ENCODE results near the gene ARRDC5.
"Not testable (repeated sequence)": the region's sequence is repeated elsewhere in the genome, so short reads cannot be mapped to it uniquely, and the experiment has no call there.

The ARRDC5 gene

DNA sequence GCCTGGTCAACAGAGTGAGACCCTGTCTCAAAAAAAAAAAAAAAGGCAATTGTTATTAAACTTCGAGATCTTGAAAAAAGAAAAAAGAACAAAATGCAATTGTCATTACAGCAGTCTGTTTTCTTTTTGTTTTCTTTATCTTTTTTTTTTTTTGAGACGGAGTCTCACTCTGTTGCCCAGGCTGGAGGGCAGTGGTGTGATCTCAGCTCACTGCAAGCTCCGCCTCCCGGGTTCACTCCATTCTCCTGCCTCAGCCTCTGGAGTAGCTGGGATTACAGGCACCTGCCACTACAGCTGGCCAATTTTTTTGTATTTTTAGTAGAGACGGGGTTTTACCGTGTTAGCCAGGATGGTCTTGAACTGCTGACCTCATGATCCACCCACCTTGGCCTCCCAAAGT, 19.8 kb downstream of the ARRDC5 start:
- H3K36me3 ChIP-seq (ENCODE audit: insufficient read depth, low read length); H3K27ac ChIP-seq (ENCODE audit: low read length): not testable (repeated sequence)

DNA sequence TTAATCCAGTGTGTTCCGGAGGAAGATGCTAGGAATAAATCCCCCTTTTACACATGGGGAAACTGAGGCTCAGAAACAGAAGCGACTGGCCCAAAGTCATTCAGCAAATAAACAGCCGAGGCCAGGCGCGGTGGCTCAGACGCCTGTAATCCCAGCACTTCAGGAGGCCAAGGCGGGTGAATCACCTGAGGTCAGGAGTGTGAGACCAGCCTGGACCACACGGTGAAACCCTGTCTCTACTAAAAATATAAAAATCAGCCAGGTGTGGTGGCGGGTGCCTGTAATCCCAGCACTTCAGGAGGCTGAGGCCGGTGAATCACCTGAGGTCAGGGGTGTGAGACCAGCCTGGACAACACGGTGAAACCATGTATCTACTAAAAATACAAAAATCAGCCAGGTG, 23.7 kb downstream of the ARRDC5 start:
- no peak overlapping the region for H3K4me3 ChIP-seq (ENCODE audit: low read depth in 1 of 2, low read length in 2 of 2)
- DNase-seq, result no peak
- no peaks in the 10 kb centered on the region for H3K36me3 ChIP-seq (ENCODE audit: insufficient read depth, low read length)
- no peaks in the 10 kb centered on the region for H4K20me1 ChIP-seq (ENCODE audit: insufficient read depth, low read length)
- peak overlapping the region; percentile 85 for H3K27ac ChIP-seq (ENCODE audit: low read length)
- ATAC-seq (ENCODE audit: insufficient read depth, low read depth), result no peak
- H2AFZ ChIP-seq (ENCODE audit: low read depth, low read length), result no peak overlapping the region
- H3K4me2 ChIP-seq (ENCODE audit: insufficient read depth, low read length), result no peak overlapping the region
- H3K27me3 ChIP-seq (ENCODE audit: insufficient read depth, low read length, poor library complexity), result no peaks in the 10 kb centered on the region
- H3K9me3 ChIP-seq (ENCODE audit: insufficient read depth, low read length, severe bottlenecking), result peaks cover 4% of the 10 kb centered on the region
- H3K79me2 ChIP-seq (ENCODE audit: insufficient read depth, low read length), result no peaks in the 10 kb centered on the region
- H3K4me1 ChIP-seq (ENCODE audit: insufficient read depth, low read length), result peaks cover 22% of the 10 kb centered on the region
- no peak for TF ChIP-seq EZH2 (IDR thresholded peaks at IDR 0.05; ENCODE audit: borderline replicate concordance, low read depth, low read length, severe bottlenecking)
- TF ChIP-seq, protein P1, sequence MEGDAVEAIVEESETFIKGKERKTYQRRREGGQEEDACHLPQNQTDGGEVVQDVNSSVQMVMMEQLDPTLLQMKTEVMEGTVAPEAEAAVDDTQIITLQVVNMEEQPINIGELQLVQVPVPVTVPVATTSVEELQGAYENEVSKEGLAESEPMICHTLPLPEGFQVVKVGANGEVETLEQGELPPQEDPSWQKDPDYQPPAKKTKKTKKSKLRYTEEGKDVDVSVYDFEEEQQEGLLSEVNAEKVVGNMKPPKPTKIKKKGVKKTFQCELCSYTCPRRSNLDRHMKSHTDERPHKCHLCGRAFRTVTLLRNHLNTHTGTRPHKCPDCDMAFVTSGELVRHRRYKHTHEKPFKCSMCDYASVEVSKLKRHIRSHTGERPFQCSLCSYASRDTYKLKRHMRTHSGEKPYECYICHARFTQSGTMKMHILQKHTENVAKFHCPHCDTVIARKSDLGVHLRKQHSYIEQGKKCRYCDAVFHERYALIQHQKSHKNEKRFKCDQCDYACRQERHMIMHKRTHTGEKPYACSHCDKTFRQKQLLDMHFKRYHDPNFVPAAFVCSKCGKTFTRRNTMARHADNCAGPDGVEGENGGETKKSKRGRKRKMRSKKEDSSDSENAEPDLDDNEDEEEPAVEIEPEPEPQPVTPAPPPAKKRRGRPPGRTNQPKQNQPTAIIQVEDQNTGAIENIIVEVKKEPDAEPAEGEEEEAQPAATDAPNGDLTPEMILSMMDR (IDR thresholded peaks at IDR 0.05; ENCODE audit: borderline replicate concordance, extremely low read depth, low read length, poor library complexity, severe bottlenecking), result no peak
- H3K9ac ChIP-seq (ENCODE audit: low read depth, low read length), result peak overlapping the region; percentile 32; the same call in 1 of the 2 replicates

More for the DNA sequence above, 19.8 kb downstream of the ARRDC5 start:
- H3K9me3 ChIP-seq (ENCODE audit: insufficient read depth, low read length, severe bottlenecking); H3K79me2 ChIP-seq (ENCODE audit: insufficient read depth, low read length); H3K4me2 ChIP-seq (ENCODE audit: insufficient read depth, low read length); H3K27me3 ChIP-seq (ENCODE audit: insufficient read depth, low read length, poor library complexity); H3K4me3 ChIP-seq (ENCODE audit: low read depth in 1 of 2, low read length in 2 of 2); H4K20me1 ChIP-seq (ENCODE audit: insufficient read depth, low read length); DNase-seq; ATAC-seq (ENCODE audit: insufficient read depth, low read depth); H3K9ac ChIP-seq (ENCODE audit: low read depth, low read length); H2AFZ ChIP-seq (ENCODE audit: low read depth, low read length): not testable (repeated sequence)
- H3K4me1 ChIP-seq (ENCODE audit: insufficient read depth, low read length), result peaks cover 17% of the 10 kb centered on the region

DNA sequence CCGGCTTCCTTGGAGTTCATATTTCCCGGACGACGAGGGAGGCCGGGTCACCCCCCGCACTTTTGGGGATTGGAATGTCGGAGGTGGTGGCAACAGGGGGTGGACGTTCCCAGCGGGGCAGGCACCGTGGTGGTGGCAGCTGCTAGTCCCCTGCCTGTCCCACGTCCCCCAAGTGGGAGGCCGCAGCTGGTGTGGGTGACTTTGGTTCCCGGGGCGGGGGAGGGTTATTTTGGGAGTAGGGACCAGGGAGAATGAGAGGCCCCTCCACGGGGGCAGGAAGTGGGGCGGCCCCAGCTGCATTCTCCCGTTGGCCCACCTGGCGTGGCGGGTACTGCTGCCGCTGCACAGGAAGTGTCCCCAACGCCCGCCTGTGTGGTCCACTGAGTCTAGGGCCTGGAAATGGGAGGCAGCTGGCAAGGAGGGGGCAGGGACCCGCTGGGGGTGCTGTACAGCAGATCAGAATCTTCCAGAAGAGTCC, 24.2 kb downstream of the ARRDC5 start:
- H3K9ac ChIP-seq (ENCODE audit: low read depth, low read length), result peak overlapping the region; percentile 42
- no peak overlapping the region for H3K4me2 ChIP-seq (ENCODE audit: insufficient read depth, low read length)
- H4K20me1 ChIP-seq (ENCODE audit: insufficient read depth, low read length), result no peaks in the 10 kb centered on the region
- peak overlapping the region; percentile 31; the same call in 1 of the 2 replicates for H2AFZ ChIP-seq (ENCODE audit: low read depth, low read length)
- peaks cover 22% of the 10 kb centered on the region for H3K4me1 ChIP-seq (ENCODE audit: insufficient read depth, low read length)
- DNase-seq (peak; percentile 93), ATAC-seq (ENCODE audit: insufficient read depth, low read depth) (peak; percentile 91)
- TF ChIP-seq, protein P1 (IDR thresholded peaks at IDR 0.05; ENCODE audit: borderline replicate concordance, extremely low read depth, low read length, poor library complexity, severe bottlenecking), result no peak
- TF ChIP-seq EZH2 (IDR thresholded peaks at IDR 0.05; ENCODE audit: borderline replicate concordance, low read depth, low read length, severe bottlenecking), result no peak
- no peaks in the 10 kb centered on the region for H3K27me3 ChIP-seq (ENCODE audit: insufficient read depth, low read length, poor library complexity)
- no peaks in the 10 kb centered on the region for H3K79me2 ChIP-seq (ENCODE audit: insufficient read depth, low read length)
- peak overlapping the region; percentile 85 for H3K27ac ChIP-seq (ENCODE audit: low read length)
- no peaks in the 10 kb centered on the region for H3K36me3 ChIP-seq (ENCODE audit: insufficient read depth, low read length)
- peaks cover 4% of the 10 kb centered on the region for H3K9me3 ChIP-seq (ENCODE audit: insufficient read depth, low read length, severe bottlenecking)
- H3K4me3 ChIP-seq (ENCODE audit: low read depth in 1 of 2, low read length in 2 of 2), result no peak overlapping the region

DNA sequence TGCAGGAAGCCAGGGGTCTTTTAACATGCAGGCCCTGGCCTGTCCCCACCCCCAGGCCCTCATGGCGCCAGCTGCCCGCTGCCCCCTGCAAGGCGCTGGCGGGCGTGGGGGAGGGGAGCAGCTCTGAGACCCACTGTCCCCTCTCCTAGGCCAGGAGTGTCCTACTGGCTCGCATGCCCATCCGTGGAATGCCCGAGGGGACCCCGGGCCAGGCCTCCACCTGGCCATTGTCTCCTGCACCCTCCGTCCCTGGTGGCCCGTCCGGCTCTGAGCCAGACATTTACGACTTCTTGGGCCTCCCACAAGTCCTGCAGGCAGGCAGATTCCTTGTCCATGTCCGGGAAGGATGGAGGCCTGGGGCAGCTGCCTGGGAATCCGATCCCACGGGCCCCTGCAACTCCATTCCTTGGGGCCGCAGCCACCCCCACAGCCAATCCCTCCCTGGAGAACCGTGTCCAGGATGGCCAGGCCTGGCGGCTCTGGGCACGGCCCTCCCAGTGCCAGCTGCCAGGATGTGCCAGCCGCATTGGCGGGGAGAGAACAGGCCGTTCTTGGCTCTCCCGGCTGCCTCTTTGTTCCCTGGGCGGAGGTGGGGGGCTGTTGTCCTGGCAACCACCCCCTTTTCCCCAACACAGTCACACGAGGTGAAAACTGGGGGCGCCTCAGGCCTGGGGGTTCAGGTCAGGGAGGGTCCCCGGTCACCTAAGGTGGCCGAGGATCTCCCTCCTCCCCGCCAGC, 24.8 kb downstream of the ARRDC5 start:
- H3K36me3 ChIP-seq (ENCODE audit: insufficient read depth, low read length), result no peaks in the 10 kb centered on the region
- H3K4me1 ChIP-seq (ENCODE audit: insufficient read depth, low read length), result peaks cover 26% of the 10 kb centered on the region
- ATAC-seq (ENCODE audit: insufficient read depth, low read depth) (peak; percentile 54), DNase-seq (peak; percentile 62)
- no peak overlapping the region for H3K4me3 ChIP-seq (ENCODE audit: low read depth in 1 of 2, low read length in 2 of 2)
- H3K79me2 ChIP-seq (ENCODE audit: insufficient read depth, low read length), result no peaks in the 10 kb centered on the region
- H3K27me3 ChIP-seq (ENCODE audit: insufficient read depth, low read length, poor library complexity), result no peaks in the 10 kb centered on the region
- peak overlapping the region; percentile 85 for H3K27ac ChIP-seq (ENCODE audit: low read length)
- peaks cover 4% of the 10 kb centered on the region for H3K9me3 ChIP-seq (ENCODE audit: insufficient read depth, low read length, severe bottlenecking)
- no peak for TF ChIP-seq EZH2 (IDR thresholded peaks at IDR 0.05; ENCODE audit: borderline replicate concordance, low read depth, low read length, severe bottlenecking)
- TF ChIP-seq, protein P1 (IDR thresholded peaks at IDR 0.05; ENCODE audit: borderline replicate concordance, extremely low read depth, low read length, poor library complexity, severe bottlenecking), result no peak
- H2AFZ ChIP-seq (ENCODE audit: low read depth, low read length), result no peak overlapping the region
- no peaks in the 10 kb centered on the region; the same call in 1 of the 2 replicates for H4K20me1 ChIP-seq (ENCODE audit: insufficient read depth, low read length)
- peak overlapping the region; percentile 42 for H3K9ac ChIP-seq (ENCODE audit: low read depth, low read length)
- H3K4me2 ChIP-seq (ENCODE audit: insufficient read depth, low read length), result no peak overlapping the region
